GM21576 (cell line): Measurements from ENCODE around the gene SBF2.

Experiments
- ATAC-seq: cut with Tn5 transposase; IDR thresholded peaks from one replicate; pipeline ENCODE4 v1.9.1; 2021; ENCODE audit warnings: mild to moderate bottlenecking, moderate library complexity; ENCODE audit not compliant: unreplicated experiment

The SBF2 gene

DNA sequence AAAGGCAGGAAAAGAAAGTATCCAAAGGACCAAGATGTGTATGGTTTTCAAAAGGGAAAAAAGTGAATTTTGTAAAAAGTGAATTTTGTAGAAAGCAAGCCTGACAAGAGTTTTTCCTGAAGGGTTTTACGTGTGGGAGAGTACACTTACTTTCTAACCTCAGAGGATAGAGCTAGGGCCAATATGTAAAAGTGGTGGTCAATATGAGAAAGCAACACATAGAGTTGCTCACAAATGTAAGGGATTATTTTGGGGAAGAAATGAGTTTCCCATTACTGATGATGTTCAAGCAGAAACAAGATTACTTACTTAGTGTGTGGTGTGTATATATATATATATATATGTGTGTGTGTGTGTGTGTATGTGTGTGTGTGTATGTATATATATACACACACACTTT lies 467.6 kb downstream of the SBF2 start:
- ATAC-seq, result no peak

GRCh38 chr11:9825895-9826294 lies 468.1 kb downstream of the SBF2 start:
- no peak for ATAC-seq

DNA sequence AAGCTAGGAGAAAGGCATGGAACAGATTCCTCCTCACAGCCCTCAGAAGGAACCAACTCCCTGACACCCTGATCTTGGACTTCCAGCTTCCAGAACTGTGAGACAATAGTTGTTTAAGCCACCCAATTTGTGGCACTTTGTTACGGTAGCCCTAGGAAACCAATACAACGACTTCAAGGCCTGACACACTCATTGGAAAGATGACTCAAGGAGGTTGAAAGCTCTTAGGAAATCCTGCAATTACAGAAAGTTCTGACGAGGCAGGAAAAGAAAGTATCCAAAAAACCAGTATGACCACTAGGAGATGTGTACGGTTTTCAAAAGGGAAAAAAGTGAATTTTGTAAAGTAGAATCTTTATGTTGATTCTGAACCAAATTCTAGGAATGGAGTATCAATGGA lies 468.7 kb downstream of the SBF2 start:
- no peak for ATAC-seq

DNA sequence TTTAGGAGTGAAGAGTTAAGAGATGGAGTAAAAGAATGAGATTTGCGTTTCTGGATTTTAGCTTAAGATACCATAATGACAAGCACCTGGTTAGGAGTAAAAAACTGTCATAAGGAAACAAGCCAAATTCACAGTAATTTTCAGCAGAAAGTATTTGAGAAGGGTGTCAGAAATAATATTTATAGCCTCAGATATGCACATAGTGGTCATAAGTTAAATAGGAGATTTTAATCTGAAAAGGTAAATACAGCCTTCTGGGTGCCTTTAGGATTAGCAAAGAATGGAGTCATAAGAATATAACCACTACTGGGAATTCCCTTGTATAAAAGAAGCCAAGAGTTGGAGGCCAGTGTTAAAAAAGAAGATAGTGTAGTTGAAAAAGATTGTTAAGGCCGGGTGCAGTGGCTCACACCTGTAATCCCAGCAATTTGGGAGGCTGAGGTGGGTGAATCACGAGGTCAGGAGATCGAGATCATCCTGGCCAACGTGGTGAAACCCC lies 470.1 kb downstream of the SBF2 start:
- no peak for ATAC-seq

- no peak for ATAC-seq
Observed at GRCh38 chr11:9823439-9823838, 470.6 kb downstream of the SBF2 start.

GRCh38 chr11:9821008-9821752 lies 472.8 kb downstream of the SBF2 start:
- ATAC-seq, result no peak

GRCh38 chr11:9820260-9820659 lies 473.8 kb downstream of the SBF2 start:
- no peak for ATAC-seq

DNA sequence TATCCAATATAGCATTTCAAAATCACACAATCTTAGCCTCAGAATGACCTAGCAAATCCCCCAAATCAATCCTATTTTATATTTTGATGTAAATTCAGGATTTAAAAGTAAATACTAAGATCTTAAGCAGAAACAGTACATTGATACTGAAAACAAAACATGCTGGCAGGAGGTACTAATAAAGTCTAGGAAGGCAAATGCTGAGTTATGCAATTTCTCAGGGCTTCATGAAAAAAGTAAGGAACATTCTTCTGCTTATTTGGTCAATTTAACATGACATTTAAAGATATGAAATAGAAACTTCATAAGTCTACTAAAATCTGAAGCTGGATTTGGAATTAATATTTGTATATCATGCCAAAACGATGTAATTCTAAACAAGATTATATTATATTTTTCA lies 476.8 kb downstream of the SBF2 start:
- no peak for ATAC-seq

GRCh38 chr11:9815486-9816136 lies 478.4 kb downstream of the SBF2 start:
- ATAC-seq, result no peak

- ATAC-seq, result no peak
Observed at GRCh38 chr11:9814108-9814507, 479.9 kb downstream of the SBF2 start.

DNA sequence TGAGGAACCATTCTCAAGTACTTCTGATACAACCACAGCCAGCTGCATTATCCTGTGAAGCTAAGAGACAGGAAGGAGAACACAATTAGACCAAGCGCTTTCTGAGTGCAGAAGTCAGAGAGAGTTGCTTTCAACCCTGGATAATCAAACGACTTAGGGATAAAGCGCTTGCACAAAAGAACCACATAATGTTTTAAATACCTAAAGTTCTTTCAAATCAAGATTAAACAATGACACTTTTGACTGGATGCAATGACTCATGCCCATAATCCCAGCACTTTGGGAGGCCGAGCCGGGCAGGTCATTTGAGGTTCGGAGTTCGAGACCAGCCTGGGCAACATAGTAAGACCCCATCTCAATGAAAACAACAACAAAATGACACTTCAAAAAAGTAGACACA lies 485.1 kb downstream of the SBF2 start:
- no peak for ATAC-seq

DNA sequence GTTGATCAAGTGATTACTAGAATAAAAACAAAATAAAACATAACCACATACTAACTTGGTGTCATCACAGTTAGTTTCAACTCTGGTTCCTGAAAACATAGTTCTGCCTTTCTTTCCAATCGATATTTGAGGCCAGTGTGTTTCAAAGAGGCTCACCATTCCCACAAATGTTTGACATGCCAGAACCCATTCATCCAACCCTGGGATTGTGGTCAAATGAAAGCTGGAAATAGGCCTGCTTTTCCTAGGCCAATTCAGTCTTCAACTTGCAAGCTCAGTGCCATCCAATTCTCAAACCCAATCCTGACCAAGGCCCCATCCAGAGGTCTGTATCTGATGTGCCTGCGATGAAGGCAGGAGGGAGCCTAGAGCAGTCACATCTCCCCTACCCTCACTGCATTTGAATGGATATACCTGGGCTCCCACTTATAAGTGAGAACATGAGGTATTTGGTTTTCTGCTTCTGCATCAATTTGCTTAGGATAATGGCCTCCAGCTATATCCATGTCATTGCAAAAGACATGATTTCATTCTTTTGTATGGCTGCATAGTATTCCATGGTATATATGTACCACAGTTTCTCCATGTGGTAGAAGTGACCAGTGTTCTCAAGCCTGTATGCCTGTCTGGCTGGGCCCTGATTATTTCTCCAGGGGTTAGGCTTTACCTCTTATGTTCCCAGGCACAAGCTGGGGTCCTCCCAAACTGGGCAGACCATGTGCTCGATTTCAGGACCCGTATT lies 486.9 kb downstream of the SBF2 start:
- ATAC-seq, result no peak

DNA sequence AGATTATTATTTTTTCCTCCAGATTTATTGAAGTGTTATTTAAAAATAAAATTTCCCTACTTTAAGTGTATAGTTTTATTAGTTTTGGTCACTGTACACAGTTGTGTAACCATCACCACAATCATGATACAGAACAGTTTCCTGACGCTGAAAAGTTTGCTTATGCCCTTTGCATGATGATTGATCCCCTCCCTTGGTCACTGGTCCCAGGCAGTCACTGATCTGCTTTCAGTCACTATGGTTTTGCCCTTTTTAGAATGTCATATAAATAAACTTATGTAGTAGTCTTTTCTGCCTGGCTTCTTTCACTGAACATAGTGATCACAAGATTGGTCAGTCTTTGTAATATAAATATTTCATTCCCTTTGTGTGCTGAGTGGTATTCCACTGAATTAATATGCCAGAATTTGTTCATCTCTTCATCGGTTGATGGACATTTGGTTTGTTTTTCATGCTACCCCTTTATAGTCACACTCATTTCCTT lies 489.6 kb downstream of the SBF2 start:
- ATAC-seq, result no peak

DNA sequence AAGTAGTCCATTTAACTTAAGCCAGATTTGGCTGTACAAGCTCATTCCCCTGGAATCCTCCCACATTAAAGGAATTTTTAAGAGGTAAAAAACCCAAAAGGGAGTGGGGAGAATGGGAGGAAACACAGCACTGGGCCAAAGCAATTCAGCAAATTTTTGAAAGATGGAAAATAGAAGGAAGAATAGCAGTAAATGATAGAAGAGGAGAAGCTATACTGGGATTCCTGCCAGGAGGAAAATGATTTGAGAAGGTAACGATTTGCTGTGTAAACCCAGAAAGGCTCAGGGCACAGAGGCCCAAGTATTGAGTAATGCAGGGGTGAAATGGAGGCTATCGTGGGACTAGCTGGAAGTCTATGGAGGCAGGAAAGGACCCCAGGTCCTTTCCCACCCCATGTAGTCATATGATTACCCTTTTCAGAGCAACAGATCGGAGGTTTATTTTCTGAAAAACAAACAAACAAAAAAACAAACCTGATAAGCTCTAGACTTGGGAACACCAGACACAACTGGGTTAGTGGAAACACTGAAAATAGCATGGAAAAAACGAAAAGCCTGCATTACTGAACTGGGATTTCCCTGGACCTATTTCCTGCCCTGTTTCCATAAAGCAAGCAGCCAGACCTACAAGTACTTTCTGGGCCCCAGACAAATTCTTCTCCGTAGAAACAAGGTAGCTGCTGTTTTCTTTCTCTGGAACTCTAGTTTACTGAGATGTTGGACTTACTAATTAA lies 490.2 kb downstream of the SBF2 start:
- ATAC-seq, result no peak

DNA sequence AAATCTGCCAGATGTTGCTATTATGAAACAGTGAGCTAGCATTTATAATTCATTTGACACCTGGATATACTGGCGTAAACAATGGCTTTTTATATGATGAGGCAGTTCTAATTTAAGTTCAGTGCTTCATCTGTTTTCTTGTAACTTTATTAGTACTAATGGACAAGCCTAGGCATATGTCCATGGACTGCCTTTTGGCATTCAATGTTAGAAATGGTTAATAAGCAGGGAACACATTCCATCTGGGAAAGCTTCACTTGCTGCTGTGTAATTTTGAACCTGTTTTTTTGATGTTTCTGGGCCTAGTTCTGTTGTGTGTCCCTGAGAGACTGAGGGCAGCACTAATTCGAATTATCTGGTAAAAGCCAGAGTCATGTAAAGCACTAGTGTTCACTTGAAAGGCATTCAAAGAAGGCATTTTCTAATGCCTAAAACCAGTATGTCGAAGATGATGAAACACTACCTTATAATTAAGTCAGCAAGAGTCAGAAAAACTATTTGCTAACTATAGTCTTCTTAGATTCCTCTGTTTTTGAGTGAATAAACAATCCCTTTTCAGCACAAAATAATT lies 491.6 kb downstream of the SBF2 start:
- no peak for ATAC-seq

DNA sequence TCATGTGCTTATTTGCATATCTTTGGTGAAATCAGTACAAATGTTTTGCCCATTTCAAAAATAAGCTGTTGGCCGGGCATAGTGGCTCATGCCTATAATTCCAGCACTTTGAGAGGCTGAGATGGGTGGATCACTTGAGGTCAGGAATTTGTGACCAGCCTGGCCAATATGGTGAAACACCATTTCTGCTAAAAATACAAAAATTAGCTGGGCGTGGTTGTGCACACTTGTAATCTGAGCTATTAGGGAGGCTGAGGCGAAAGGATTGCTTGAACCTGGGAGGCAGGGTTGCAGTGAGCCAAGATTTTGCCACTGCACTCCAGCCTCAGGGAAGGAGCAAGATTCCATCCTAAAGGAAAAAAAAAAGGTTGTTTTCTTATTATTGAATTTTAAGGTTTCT lies 494.1 kb downstream of the SBF2 start:
- ATAC-seq, result no peak

GRCh38 chr11:9797300-9797699 lies 496.7 kb downstream of the SBF2 start:
- ATAC-seq, result no peak

- no peak for ATAC-seq
Observed at GRCh38 chr11:9796854-9797253, 497.2 kb downstream of the SBF2 start.

GRCh38 chr11:9796266-9796665 lies 497.8 kb downstream of the SBF2 start:
- no peak for ATAC-seq

DNA sequence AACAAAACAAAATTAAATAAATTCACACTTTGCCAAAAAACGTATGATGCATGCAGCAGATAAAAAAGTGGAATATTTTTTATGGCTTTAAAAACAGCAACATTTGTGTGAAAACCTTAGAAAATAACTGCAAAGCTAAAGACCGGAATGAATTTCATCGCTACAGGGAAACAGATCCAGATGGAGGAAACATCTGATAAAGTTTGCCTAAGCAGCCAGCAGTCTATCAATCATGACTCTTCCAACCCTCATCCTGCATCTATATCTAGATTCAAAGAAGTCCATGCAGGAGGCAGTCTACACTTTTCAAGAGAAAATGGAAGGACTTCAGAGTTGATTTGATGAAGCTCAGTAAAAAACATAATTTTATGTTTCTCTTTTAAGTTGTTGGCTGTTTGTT lies 503.3 kb downstream of the SBF2 start:
- ATAC-seq, result no peak

- ATAC-seq, result no peak
Observed at GRCh38 chr11:9789910-9790309, 504.1 kb downstream of the SBF2 start.
